ENCODE results near the gene FCMR.
"Not testable (repeated sequence)": the region's sequence is repeated elsewhere in the genome, so short reads cannot be mapped to it uniquely, and the experiment has no call there.

The FCMR gene

DNA sequence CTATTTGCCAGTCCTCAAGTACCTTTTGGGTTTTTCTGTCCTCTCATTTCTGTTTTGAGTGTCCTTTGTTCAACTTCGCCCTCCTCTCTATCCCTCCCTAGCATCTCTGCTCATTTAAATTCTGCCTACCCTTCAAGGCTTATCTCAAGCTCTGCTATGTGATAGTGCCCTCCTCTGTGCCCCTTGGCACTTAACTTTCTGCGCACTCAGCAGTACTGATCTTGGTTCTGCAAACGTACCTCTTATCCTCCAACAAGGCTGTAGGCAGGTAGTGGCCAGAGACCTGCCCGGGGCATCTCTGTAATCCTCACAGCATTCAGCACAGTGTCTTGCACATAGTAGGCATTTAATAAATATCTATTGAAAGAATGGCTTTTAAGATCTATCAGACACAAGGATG lies 61.6 kb downstream of the FCMR start:
- in situ Hi-C loops (cut with HindIII; ENCODE audit: low pct_ligation_motif_present, low pct_unique_long_range_greater_than_20kb, low sequenced_read_pairs), result no loop called here
- no peak for DNase-seq

DNA sequence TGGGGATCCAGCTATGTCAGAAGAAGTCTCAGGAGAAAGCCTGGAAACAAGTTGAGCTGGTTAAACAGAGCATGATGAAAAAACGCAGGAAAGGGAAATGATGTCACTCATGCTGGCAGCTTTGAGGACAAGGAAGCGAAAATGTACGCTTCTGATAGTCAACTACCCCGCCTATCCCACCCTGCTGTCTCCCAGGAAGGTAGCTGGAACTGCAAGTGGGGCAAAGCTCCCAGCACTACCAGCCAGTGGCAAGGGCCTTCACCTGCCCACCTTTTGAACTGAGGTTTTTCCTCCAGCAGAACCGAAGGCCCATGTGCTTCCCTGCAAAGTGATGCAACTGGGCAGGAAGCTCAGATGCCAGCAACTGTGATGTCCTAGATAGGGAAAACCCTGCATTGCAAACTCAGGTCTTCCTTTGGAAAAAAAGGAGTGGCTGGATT lies 62.6 kb downstream of the FCMR start:
- in situ Hi-C loops (cut with HindIII; ENCODE audit: low pct_ligation_motif_present, low pct_unique_long_range_greater_than_20kb, low sequenced_read_pairs), result no loop called here
- DNase-seq, result no peak

- peak; percentile 10 for DNase-seq
- in situ Hi-C loops (cut with HindIII; ENCODE audit: low pct_ligation_motif_present, low pct_unique_long_range_greater_than_20kb, low sequenced_read_pairs), result no loop called here
These were observed 64.9 kb downstream of the FCMR start for GRCh38 chr1:206856674-206857464.

GRCh38 chr1:206855859-206856258 lies 65.9 kb downstream of the FCMR start:
- in situ Hi-C loops (cut with HindIII; ENCODE audit: low pct_ligation_motif_present, low pct_unique_long_range_greater_than_20kb, low sequenced_read_pairs), result no loop called here
- no peak for DNase-seq

GRCh38 chr1:206854401-206855129 lies 67.2 kb downstream of the FCMR start:
- in situ Hi-C loops (cut with HindIII; ENCODE audit: low pct_ligation_motif_present, low pct_unique_long_range_greater_than_20kb, low sequenced_read_pairs), result no loop called here
- DNase-seq, result no peak

DNA sequence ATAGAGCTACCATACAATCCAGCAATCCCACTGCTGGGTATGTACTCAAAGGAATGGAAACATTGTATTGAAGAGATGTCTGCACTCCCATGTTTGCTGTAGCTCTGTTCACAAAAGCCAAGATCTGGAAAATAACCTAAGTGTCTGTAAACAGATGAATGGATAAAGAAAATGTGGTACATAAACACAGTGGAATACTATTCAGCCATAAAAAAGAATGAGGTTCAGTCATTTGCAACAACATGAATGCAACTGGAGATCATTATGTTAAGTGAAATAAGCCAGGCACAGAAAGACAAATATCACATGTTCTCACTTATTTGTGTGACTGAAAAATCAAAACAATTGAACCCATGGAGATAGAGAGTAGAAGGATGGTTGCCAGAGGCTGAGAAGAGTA lies 68.0 kb downstream of the FCMR start:
- DNase-seq; in situ Hi-C loops (cut with HindIII; ENCODE audit: low pct_ligation_motif_present, low pct_unique_long_range_greater_than_20kb, low sequenced_read_pairs): not testable (repeated sequence)
